ENCODE data around the gene EIF2A.
"Not testable (repeated sequence)": the region's sequence is repeated elsewhere in the genome, so short reads cannot be mapped to it uniquely, and the experiment has no call there.

The EIF2A gene

DNA sequence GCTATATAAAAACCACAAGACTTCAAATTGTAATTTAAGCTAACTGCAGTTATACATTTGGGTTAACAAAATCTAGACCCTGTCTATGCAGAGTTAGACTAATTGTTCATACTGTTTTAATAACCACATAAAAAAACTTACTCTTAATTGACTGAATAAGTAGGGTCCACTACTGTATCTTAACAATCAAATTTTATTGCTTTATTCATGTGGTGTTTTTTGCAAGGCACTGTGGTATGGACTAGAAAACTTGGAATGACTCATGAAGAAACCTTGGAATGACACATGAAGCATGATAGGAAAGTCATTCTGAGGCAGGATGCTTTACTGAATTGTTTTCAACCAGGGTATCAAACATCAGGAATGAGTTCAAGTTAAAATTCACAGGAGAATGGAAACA is 2.5 kb upstream of the EIF2A start:
- no peak for DNase-seq

DNA sequence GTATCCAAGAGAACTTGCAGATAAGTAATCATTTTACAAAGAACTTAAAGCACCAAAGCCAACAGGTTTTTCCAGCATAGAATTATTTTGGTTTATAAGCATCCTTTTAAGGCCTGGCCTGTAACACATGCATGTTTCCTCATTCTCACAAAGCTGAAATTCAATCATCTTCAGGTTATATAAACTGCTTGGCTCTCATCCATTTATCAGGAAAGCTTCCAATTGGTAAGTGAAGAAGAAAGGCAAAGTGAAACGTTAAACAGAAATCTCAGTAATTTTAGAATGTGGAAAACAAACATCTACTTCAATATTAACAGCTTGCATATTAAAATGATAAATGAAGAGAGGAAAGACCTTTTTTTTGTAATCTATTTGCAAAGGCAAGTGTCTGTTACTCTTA is 1.9 kb upstream of the EIF2A start:
- no peak for DNase-seq

DNA sequence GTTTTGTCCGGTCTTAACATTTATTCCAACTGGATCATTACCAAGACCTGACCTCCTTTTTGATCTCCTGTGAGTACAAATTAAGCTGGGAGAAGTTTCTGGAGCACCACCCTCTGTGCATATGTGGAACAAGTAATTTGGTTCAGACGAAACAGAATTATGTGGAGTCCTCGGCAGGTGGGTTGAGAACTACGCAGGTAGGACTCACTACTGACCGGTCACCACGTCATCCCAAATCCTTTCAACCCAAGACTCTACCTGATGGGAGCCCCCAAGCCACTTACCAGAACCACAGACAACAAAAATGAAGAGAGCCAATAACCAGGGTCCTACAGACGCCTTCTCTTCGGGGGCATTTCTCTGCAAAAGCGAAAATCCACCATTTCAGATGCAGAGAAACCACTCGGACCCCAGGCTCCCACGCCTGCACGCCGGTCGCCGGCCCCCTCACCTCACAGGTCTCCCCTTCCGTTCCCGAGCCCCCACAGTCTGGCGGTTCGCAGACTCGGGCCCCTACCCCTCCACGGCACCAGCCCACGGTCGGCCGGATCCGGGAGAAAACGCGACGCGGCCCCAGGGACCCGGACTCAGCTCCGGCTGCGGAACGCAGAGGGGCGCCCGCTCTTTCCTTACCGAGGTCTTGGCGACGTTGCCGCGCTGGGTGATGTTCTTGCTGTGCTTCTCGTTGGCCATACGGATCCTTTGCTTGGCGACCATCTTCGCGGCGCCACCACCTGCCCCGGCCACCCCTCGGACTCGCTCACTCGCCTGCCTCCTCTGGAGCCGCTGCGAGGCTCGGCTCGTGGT is 965 bp upstream of the EIF2A start:
- DNase-seq = peak; percentile 20

DNA sequence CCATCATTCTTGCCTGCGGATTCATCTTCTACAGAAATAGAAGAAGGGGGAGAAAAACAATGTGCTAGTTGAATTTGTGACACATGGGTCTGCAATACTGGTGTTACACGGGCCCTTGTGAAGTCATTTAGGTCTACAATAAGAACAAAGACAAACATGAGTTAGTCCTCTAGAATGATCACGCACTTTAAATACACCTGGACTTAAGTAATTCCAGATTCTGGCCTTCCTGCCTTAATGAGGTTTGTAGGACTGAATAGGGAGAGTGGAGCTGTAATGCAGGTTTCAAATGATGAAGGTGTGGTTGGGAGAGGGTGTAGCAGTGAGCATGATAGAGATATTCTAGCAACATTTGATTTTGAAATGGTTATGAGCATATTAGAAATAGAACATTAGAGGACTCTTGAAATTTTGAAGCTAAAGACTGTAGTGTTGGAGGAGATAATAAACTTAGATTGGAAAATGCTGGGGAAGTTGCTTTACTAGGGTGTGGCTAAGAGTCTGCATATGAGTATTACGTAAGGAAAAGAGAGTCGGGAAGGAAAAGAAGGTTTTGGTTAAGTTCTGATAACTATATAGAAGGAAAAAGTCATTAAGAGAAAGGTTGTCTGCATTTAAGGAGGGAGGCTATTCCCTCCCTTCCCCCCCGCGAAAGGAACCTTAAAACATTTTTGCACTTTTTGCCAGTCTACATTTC is 606 bp downstream of the EIF2A start:
- DNase-seq = no peak

DNA sequence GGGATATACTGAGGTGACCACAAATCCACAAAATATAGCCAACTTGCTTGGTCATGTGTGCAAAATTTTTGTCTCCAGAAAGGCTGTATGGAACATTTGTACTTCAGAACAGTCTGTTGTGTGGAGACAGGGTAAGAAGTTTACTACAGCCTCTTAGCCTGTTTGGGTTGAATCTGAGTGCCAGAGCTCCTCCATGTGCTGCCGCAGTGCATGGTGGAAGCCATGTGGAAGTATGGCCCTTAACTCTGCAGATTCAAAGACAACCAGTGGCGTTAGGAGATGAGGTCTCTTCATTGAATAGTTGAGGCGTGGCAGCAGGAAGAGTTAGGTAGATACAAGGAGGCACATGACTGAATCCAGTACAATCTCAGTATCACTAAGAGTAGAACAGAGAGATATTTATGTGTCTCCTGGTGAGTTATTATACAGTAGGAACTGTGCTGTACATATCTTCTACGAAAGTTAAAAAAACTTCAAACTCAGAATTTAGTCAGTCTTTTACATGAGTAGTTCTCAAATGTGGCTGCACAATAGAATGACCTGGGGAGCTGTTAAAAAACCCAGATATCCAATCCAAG is 9.4 kb downstream of the EIF2A start:
- no peak for DNase-seq

DNA sequence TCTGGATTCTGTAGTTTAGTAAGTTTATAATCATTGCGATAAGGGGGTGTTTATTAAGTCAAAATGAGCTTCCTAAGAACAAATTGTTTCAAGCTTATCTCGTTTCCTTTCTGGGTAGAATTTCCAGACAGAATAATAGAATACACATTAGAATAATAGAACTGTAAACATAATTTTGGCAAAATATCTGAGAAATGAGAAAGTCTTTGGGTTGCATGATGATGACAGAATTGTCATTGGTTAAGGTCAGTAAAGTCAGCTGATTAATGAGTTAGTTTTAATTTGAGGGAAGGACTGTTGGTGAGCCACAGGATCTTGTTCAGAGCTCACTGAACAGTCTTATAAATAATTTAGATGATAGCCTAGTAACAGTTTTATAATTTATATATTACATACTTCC is 10.2 kb downstream of the EIF2A start:
- no peak for DNase-seq

DNA sequence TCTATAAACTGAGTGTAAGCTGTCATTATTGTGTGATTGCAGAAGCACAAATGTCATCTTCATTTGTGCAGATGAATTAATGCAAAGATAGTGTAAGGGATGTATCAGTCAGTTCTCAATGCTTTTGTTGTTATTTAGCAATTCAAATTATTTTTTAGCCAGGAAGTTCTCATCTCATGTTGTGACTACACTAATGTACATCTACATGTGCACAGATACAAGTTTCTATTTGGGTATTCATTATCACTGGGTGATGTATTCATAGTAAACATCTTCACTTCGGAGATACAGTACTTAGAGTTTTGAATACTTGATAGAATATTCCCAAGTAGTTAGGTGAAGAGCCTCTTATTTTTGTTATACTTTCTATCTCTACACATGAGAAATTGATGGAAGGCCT is 11.1 kb downstream of the EIF2A start:
- no peak for DNase-seq

DNA sequence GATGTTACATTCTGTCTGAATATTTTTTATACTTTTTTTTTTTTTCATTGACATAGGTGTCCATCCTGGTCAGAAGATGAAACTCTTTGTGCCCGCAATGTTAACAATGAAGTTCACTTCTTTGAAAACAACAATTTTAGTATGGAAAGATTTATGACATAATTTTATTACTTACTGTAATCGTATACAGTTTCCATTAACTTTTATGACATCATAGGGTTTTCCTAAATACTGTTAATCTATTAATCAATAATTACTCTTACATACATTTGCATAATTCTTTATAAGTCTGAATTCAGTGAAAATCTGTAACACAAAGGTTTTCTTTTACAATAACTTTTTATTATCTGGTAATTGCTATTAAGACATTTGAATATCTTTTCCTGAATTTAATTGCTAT is 17.7 kb downstream of the EIF2A start:
- DNase-seq = no peak

DNA sequence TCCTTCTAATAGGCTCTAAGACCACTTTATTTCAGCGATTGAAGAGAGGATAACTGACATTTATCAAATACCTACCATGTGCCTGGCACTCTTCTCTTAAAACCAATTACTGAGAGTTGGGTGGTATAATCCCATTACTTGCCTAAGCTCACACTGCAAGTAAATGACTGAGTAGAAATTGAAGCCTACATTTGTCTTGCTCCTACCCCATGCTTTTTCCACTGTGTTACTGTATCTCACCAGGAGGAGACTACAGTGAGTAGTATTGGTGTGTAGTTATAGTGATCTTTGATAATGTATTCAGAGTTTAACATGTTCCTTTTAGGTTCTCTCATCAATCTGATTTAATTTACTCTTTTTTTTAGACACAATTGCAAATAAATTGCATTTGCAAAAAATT is 20.7 kb downstream of the EIF2A start:
- DNase-seq = no peak

DNA sequence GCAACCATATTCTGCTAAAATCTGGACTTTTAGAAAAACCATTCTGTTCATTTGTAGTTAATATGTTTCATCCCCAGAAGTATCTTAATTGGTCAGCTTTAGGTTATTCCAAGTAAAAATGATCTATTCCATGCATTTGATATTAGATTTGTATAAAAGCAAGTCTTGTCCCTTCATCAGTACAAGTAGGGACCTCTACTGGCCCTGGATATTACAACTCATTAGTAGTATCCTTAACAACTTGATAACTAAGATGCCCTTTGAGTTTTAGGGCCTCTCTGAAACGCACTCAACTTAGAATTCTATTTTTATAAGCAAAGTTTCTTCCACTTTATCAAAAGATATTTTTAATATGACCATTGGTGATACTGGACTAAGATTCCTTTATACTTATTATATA is 31.3 kb downstream of the EIF2A start:
- DNase-seq = no peak

DNA sequence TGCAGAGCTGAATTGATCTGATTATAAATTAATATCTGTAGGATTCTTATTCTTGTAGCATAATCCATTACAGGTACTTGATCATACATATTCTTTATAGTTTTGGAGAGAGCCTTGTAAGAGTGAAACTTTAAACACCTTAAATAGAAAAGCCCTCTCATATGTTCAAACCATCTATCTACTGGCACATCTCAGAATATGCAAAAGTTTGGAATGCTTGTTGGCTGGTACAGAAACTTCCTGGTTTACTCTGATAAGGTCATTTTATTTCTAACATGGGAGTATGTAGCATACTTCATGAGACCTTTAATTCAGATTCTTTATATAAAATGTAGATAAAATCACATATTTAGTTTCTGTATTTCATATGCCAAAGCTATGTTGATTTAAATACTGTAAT is 34.6 kb downstream of the EIF2A start:
- DNase-seq = no peak

DNA sequence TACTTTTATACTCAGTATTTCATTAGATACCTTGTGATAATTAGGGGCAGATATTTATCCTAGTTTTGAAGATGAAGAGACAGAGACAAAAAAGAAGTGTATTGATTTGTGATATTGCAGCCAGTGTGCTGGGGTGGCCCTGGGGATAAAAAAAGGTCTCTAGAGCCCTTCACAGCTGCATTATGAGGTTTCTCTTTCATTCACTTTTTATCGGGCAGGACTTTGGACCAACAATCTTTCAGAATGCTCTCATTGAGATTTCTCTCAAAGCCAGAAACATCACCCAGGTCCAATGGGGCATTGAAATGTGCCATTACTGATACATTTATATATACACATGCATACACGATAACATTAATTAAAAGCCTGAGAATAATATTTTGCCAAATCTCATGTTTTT is 36.0 kb downstream of the EIF2A start:
- DNase-seq = no peak

DNA sequence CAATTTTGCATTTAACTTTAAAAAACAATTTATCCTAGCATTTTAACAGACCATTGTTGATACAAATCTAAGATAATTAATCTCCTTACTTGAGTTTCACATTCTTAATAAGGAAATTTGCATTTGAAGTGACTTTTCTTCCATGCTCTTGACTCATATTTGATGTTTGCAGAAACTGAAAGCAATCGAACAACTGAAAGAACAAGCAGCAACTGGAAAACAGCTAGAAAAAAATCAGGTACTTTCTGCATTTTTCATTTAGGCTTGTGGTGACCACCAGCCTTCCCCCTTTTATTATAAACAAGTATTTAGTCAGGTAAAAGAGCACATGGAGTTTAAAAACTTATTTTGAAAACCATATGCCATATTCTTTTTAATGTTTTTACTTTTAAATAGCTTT is 36.4 kb downstream of the EIF2A start:
- DNase-seq = no peak

DNA sequence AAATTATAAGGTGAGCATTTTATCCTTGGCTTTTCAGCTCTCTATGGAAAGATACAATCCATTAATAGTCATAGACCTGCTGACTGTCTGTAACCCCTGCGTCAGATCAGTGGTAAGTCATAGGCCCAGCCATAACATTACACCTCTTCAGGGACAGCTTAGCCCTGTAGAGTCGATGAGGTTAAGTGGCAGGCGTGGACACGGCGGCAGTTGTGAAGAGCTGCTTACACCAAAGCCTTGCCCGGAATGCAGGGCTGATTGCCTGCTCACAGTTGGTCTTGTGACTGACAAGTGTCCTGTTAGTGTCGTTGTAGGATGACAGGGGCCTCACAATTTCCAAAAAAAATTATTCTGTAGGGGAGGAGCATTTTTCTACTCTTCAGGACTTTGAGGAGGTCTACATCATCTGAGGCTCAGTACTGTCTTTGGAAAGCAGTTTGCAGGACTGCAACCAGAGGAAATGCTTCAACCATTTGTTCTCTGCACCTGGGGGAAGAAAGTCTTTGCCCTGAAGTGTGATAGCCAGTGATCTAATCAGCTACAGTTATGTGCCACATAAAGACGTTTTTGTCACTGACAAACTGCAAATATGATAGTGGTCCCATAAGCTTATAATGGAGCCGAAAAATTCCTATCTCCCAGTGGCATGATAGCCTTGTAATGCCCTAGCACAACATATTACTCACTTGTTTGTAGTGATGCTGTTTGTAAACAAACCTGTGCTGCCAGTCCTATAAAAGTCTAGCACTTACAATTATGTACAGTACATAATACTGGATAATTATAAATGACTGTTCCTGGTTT is 41.6 kb downstream of the EIF2A start:
- no peak for DNase-seq

DNA sequence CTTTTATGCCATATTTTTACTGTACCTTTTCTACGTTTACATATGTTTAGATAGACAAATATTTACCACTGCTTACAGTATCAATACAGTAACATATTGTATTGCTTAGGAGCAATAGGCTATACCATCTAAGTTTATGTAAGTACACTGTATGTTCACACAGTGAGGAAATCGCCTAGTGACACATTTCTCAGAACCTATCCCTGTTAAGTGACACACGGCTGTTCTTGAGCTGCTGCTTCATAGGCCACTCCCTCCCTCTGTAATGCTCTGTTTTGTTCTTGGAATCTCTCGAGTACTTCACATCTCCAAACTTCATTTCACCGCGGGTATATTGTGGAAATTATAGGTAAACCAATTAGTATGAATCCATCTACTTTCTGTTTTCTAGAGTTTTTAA is 43.2 kb downstream of the EIF2A start:
- DNase-seq = no peak

DNA sequence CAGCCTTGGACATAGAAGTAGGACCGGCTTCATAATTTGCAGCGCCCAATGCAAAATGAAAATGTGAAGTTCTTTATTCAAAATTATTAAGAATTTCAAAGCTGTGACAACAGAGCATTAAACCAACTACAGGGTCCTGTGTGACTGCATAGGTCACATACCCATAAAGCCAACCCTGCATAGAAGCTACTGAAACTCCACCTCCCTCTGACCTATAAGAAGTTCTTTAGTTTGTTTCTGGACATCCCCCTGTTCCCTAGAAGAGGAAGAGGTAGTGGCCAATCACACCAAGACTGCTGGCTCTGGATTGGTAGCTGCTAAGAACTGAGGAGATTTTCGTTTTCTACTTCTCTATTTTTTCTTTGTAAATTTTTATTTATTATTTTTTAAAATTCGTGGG is 47.6 kb downstream of the EIF2A start:
- DNase-seq = no peak

DNA sequence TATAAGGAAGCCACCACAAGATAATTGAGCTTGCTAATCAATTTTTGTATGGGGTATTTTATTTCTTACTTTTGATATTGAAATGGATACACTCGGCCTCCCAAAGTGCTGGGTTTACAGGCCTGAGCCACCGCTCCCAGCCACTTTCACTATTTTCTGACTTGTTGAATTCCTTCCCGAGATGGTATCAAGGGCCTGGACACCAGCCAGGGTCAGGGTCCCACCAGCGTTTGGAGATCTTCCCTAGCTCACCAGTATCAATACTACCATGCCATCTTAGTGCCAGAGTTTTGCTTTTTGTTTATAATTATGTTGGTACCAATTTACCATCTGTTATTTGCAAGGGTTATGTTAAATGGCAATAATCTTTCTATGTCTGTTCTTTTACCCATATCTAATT is 51.1 kb downstream of the EIF2A start:
- DNase-seq = no peak

DNA sequence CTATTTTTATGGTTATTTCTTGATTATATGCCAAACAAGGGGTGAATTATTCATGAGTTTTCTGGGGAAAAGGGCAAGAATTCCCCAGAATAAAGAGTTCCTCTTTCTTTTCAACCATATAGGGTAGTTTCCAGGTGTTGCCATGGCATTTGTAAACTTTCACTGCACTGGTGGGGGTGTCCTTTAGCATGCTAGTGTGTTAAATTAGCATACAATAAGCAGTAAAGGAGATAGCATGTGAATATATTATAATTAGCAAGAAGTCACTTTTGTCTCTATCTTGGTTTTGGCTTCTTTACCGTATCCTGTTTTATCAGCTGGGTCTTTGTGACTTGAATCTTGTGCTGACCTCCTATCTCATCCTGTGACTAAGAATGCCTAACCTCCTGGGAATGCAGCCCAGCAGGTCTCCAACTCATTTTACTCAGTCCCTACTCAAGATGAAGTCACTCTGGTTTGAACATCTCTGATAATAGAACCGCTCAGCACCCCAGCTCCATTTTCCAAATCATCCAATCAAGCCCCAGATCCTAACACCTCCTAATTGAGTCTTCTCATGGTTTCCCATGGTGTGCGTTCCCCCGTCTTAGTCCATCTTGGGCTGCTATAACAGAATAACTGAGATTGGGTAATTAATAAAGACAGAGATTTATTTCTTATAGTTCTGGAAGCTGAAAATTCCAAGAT is 53.2 kb downstream of the EIF2A start:
- no peak for DNase-seq

DNA sequence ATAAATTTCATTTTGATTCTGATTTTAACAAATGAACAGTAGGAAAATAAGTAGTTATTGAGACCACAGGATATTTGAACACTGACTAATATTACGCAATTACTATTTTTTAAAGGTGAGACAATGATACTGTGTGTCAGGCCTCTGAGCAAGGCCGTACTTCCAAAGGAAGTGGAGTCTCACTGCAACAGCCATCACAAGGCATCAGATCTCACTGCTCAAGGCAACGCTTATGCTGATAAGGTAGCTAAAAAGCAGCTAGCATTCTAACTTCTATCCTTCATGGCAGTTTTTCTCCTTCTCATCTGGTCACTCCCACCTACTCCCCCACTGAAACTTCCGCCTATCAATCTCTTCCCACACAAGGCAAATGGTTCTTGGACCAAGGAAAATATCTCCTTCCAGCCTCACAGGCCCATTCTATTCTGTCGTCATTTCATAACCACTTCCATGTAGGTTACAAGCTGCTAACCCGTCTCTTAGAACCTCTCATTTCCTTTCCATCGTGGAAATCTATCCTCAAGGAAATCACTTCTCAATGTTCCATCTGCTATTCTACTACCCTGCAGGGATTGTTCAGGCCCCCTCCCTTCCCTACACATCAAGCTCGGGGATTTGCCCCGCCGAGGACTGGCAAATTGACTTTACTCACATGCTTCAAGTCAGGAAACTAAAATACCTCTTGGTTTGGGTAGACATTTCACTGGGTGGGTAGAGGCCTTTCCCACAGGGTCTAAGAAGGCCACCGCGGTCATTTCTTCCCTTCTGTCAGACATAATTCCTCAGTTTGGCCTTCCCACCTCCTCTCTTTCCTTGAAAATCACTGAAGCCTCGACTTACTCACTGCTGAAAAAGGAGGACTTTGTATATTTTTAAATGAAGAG is 54.3 kb downstream of the EIF2A start:
- DNase-seq = not testable (repeated sequence)

DNA sequence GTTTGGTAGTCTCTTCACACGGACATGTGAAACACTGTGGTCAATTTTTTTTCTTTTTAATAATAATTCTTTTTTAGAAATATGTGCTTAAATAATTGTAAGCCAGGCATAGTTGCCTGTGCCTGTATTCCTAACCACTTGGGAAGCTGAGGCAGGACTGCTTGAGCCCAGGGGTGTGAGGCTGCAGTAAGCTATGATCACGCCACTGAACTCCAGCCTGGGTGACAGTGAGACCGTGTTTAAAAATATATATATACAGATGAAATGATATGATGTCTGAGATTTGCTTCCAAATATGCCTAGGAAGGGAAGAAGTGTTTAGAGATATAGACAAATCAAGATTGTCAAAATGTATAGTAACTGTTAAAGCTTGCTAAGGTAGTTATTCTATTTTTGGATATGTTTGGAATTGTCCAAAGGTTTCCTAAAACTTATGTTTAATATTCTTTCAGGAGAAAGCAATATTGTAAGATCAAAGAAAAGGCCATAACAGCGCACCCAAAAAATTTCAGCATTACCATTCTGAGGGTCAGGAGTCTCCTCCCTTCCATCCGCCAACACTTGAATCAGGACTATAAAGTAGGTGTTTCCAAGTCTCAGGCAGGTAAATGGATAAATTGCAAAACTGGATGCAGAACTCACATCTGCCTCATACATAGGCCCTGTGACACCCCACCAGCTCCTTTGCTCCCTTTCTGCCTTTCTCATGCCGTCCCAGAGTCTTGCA is 56.0 kb downstream of the EIF2A start:
- no peak for DNase-seq

All from CD4-positive, alpha-beta T cell treated with Interleukin-12 subunit alpha and Interleukin-12 subunit beta, for 1 hour (primary cell).